Mesenchymal stem cell (in vitro differentiated cells and primary cell): ENCODE results near the gene CCDC137.

Experiments
- DNase-seq: peaks from one replicate; pipeline ENCODE4 v3.0.0-alpha.2; 2013
- H2AFZ ChIP-seq: one replicate; pipeline ENCODE4 v1.6.1; 2013; ENCODE audit warnings: low read depth, mild to moderate bottlenecking, control low read depth, inconsistent platforms, low read length, moderate library complexity
- H2AK5ac ChIP-seq: 2 replicates; pipeline ENCODE4 v1.6.1; 2013; ENCODE audit warnings: low read length, moderate library complexity, mild to moderate bottlenecking, inconsistent platforms; ENCODE audit not compliant: severe bottlenecking
- H2BK120ac ChIP-seq: one replicate; pipeline ENCODE4 v1.6.1; 2013; ENCODE audit warnings: low read depth, mild to moderate bottlenecking, inconsistent platforms, low read length, moderate library complexity
- H2BK12ac ChIP-seq, 2 experiments: one replicate each; pipeline ENCODE4 v1.6.1; 2013; ENCODE audit warnings: inconsistent platforms in 2 of 2, low read length in 2 of 2, mild to moderate bottlenecking in 2 of 2, moderate library complexity in 2 of 2, control low read depth in 1 of 2
- H2BK15ac ChIP-seq: one replicate; pipeline ENCODE4 v1.6.1; 2013; ENCODE audit warnings: mild to moderate bottlenecking, low read depth, inconsistent platforms; ENCODE audit not compliant: poor library complexity, severe bottlenecking
- H2BK5ac ChIP-seq: 2 replicates; pipeline ENCODE4 v1.6.1; 2013; ENCODE audit warnings: low read depth, mild to moderate bottlenecking, low read length, control low read depth, inconsistent platforms; ENCODE audit not compliant: poor library complexity, severe bottlenecking
- H3K14ac ChIP-seq, 2 experiments: one replicate each; pipeline ENCODE4 v1.6.1; 2013; ENCODE audit warnings: inconsistent platforms in 2 of 2, low read length in 2 of 2, control low read depth in 1 of 2, mild to moderate bottlenecking in 1 of 2, moderate library complexity in 1 of 2
- H3K18ac ChIP-seq, 2 experiments: one replicate each; pipeline ENCODE4 v1.6.1; 2013; ENCODE audit warnings: inconsistent platforms in 2 of 2, low read length in 2 of 2, control low read depth in 1 of 2, low read depth in 1 of 2, mild to moderate bottlenecking in 1 of 2
- H3K23ac ChIP-seq, 2 experiments: one replicate each; pipeline ENCODE4 v1.6.1; 2013; ENCODE audit warnings: inconsistent platforms in 2 of 2, low read length in 2 of 2, mild to moderate bottlenecking in 2 of 2, moderate library complexity in 2 of 2, control low read depth in 1 of 2
- H3K27ac ChIP-seq: 2 replicates; pipeline ENCODE4 v1.5.1; 2013; ENCODE audit warnings: mild to moderate bottlenecking, moderate library complexity, low read length, control low read depth, inconsistent platforms; ENCODE audit not compliant: poor library complexity, severe bottlenecking
- H3K27me3 ChIP-seq, 2 experiments: 2 replicates each; pipeline versions ENCODE4 v1.6.1 to v1.7.0; 2013; ENCODE audit warnings: low read length in 2 of 2, mild to moderate bottlenecking in 2 of 2, moderate library complexity in 2 of 2, control low read depth in 1 of 2, inconsistent platforms in 1 of 2; ENCODE audit not compliant: control insufficient read depth in 1 of 2, insufficient read depth in 1 of 2
- H3K36me3 ChIP-seq, 2 experiments: 2 replicates each; pipeline versions ENCODE4 v1.6.1 to v1.7.0; 2013; ENCODE audit warnings: low read length in 2 of 2, control low read depth in 1 of 2, inconsistent platforms in 1 of 2, low read depth in 1 of 2, mild to moderate bottlenecking in 1 of 2; ENCODE audit not compliant: insufficient read depth in 2 of 2, control insufficient read depth in 1 of 2
- H3K4ac ChIP-seq, 2 experiments: one replicate each; pipeline ENCODE4 v1.6.1; 2013; ENCODE audit warnings: inconsistent platforms in 2 of 2, low read length in 2 of 2, mild to moderate bottlenecking in 2 of 2, moderate library complexity in 2 of 2, control low read depth in 1 of 2, low read depth in 1 of 2
- H3K4me1 ChIP-seq: 2 replicates; pipeline ENCODE4 v1.6.1; 2013; ENCODE audit warnings: low read depth, low read length, control low read depth; ENCODE audit not compliant: control insufficient read depth, insufficient read depth
- H3K4me2 ChIP-seq: 2 replicates; pipeline ENCODE4 v1.6.1; 2013; ENCODE audit warnings: low read length, mild to moderate bottlenecking, inconsistent platforms; ENCODE audit not compliant: poor library complexity, severe bottlenecking
- H3K4me3 ChIP-seq, 2 experiments: 2 replicates each; pipeline versions ENCODE4 v1.5.1 to v1.7.0; 2013; ENCODE audit warnings: low read length in 2 of 2, mild to moderate bottlenecking in 2 of 2, control low read depth in 1 of 2, low read depth in 1 of 2; ENCODE audit not compliant: insufficient read depth in 1 of 2
- H3K79me1 ChIP-seq: replicated peaks from 2 replicates; pipeline ENCODE4 v1.6.1; 2013; ENCODE audit warnings: mild to moderate bottlenecking, control low read depth, low read length, inconsistent platforms; ENCODE audit not compliant: poor library complexity, severe bottlenecking
- H3K9ac ChIP-seq: 2 replicates; pipeline ENCODE4 v1.7.0; 2013; ENCODE audit warnings: mild to moderate bottlenecking, low read length, moderate library complexity
- H3K9me3 ChIP-seq: 2 replicates; pipeline ENCODE4 v1.7.0; 2013; ENCODE audit warnings: mild to moderate bottlenecking, low read length; ENCODE audit not compliant: control insufficient read depth
- H4K8ac ChIP-seq: one replicate; pipeline ENCODE4 v1.6.1; 2013; ENCODE audit warnings: inconsistent platforms, mild to moderate bottlenecking, low read length, moderate library complexity
- H4K91ac ChIP-seq: one replicate; pipeline ENCODE4 v1.6.1; 2013; ENCODE audit warnings: mild to moderate bottlenecking, low read length, inconsistent platforms
- WGBS: methylation state at CpG from one replicate; pipeline ENCODE4 v1.1.7; 2013; ENCODE audit warnings: mixed read lengths; 5-methylcytosine and 5-hydroxymethylcytosine counted together

CCDC137 gene

DNA sequence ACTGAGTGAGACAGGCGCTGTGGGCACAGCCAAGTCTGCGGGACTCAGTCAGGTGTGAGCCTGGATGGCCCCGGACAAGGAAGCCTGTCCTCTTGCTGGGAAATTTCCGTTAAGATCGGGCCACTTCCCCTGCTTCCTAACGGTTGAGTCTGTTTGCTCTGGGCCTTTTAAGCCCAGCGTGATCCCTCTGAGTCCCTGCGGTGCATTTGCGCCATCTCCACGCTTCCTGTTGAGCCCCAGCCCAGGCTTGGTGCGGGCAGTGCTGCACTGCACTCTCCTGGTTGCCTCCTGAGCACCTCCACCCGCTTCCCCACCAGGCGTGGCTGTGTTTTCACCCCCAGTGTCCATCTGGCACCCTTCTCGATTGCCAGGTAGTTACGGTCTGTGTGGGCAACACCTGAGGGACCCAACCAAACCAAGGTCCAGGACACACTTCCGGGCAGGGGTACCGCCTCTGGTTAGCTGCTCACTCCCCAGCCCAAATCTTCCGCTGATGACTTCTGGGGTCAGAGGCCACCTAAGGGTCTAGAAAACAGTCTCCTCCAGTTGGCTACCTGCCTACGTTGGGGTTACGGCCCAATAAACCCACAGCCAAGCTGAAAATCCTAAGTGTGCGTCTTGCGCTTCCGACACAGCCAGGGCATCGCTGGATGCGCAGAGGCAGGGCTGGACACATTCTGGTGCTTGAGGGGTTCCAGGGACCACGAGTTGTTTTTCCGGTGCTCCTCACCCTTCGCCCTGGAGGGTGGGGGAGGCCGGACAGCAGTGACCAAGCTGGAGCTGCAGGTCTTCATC, 44.2 kb downstream of the CCDC137 start:
- Histone ChIP-seq H3K36me3 (peaks cover 28 to 45% of the 10 kb centered on the region in 2 experiments), H3K18ac (peak overlapping the region; percentile 10 to 13), H3K79me1 (peaks cover 28% of the 10 kb centered on the region), H3K9me3 (no peaks in the 10 kb centered on the region), H3K4ac (peak overlapping the region in 1 of 2 experiments; percentile 5), H2BK15ac (no peak overlapping the region), H3K14ac (peak overlapping the region in 1 of 2 experiments; percentile 76), H2BK5ac (no peak overlapping the region), H3K27me3 (no peaks in the 10 kb centered on the region), H3K23ac (peak overlapping the region in 1 of 2 experiments; percentile 34), H2BK12ac (peak overlapping the region in 1 of 2 experiments; percentile 61), H3K4me3 (peak overlapping the region in 1 of 2 experiments; percentile 72), H4K91ac (no peak overlapping the region), H2AK5ac (peak overlapping the region; percentile 2), H3K27ac (peak overlapping the region; percentile 6), H3K9ac (peak overlapping the region; percentile 57), H4K8ac (no peak overlapping the region), H3K4me2 (peak overlapping the region; percentile 53), H3K4me1 (peaks cover 33% of the 10 kb centered on the region), H2AFZ (no peak overlapping the region), H2BK120ac (no peak overlapping the region)
- 22% methylated on average over 29 of the region's 29 CpGs for WGBS
- peak; percentile 36 for DNase-seq

DNA sequence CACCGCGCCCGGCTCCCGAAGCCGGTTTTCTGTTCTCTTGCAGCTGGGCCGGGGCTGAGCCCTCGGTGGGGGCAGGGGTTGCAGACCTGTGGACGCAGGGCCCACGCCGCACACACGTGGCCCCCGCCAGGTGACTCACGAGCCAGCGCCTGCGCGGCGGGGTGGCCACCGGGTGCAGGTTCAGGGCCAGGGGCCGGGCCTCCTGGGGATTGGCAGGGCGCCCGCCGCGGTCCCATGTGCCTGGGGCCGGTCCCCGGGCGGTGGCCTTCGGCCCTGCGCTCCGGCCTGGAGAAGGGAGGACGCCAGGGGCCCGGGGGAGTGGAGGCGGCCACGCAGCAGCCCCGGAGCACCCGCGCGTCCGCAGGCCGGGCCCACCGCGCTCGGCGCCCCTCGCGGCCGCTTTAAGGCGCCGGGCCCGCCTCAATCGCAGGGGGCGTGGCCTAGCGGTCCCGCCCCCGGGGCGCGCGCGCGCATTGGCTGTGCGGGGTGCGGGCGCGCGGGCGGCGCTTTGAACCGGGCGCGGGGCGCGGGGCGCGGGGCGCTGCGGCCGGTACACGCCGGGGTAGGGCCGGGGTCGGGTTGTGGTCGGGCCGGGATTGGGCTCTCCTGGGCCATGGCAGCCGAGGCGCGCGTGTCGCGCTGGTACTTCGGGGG, 45.4 kb downstream of the CCDC137 start, which contains the start of gene SLC25A10:
Gene SLC25A10 (plus strand): TSS at position 471 of the 654 bp plus-strand sequence. CDS start 143 bp downstream, at position 614.
- peak within 1 kb of the TSS in 1 of 2 experiments; percentile 64 for H3K14ac ChIP-seq
- peak within 1 kb of the TSS; percentile 20 for H2BK15ac ChIP-seq
- WGBS: 1% methylated on average over 41 of the region's 89 CpGs
- H2BK12ac ChIP-seq: peak within 1 kb of the TSS in 1 of 2 experiments; percentile 61
- peak within 1 kb of the TSS; percentile 57 for H2BK120ac ChIP-seq
- H3K23ac ChIP-seq: peak within 1 kb of the TSS in 1 of 2 experiments; percentile 54
- H3K18ac ChIP-seq: peak within 1 kb of the TSS in 1 of 2 experiments; percentile 72
- H2BK5ac ChIP-seq: no peak within 1 kb of the TSS
- H4K91ac ChIP-seq: no peak within 1 kb of the TSS
- peak within 1 kb of the TSS; percentile 77 to 80 for H3K4me3 ChIP-seq
- peak within 1 kb of the TSS; percentile 2 for H2AK5ac ChIP-seq
- peak within 1 kb of the TSS in 1 of 2 experiments; percentile 55 for H3K4ac ChIP-seq
- H3K79me1 ChIP-seq: peaks cover 24% of the 10 kb centered on the region
- peak within 1 kb of the TSS; percentile 88 for H3K4me2 ChIP-seq
- no peaks in the 10 kb centered on the region for H3K9me3 ChIP-seq
- peak; percentile 71 for DNase-seq
- peak within 1 kb of the TSS; percentile 76 for H3K9ac ChIP-seq
- peak within 1 kb of the TSS; percentile 97 for H2AFZ ChIP-seq
- H4K8ac ChIP-seq: peak within 1 kb of the TSS; percentile 29
- H3K36me3 ChIP-seq: peaks cover 15 to 45% of the 10 kb centered on the region in 2 experiments
- peak within 1 kb of the TSS; percentile 39 for H3K27ac ChIP-seq
- H3K4me1 ChIP-seq: peaks cover 33% of the 10 kb centered on the region
- no peaks in the 10 kb centered on the region for H3K27me3 ChIP-seq

DNA sequence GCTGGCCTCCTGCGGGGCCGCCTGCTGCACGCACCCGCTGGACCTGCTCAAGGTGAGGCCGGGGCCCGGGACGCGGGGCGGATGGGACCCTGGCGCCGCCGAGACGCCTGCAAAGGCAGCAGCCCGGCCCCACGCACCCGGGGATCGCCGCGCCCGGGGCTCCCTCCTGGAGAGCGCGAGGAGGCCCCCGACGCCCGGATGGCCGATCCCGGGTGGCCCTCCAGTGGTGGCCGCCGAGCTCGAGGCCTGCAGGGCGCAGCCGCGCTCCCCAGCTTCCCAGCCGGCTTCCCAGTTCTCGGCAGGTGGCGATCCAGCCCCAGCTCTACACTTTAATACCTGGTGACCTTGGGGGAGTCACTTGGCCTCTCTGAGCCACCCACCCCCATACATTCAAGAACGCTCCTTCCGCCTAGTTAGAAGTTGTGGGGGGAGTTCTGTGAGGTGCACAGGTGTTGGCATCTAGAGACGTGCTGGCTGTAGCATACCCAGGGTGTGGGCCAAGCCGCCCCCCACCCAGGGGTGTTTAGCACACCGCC, 46.0 kb downstream of the CCDC137 start:
- no peak overlapping the region for H2BK120ac ChIP-seq
- H3K27ac ChIP-seq: no peak overlapping the region
- no peak overlapping the region for H2BK5ac ChIP-seq
- H3K4ac ChIP-seq: no peak overlapping the region
- no peak overlapping the region for H2AK5ac ChIP-seq
- H3K4me1 ChIP-seq: peaks cover 32% of the 10 kb centered on the region
- H2BK15ac ChIP-seq: no peak overlapping the region
- H3K4me2 ChIP-seq: peak overlapping the region; percentile 88
- no peaks in the 10 kb centered on the region for H3K27me3 ChIP-seq
- no peaks in the 10 kb centered on the region for H3K9me3 ChIP-seq
- H3K4me3 ChIP-seq: peak overlapping the region; percentile 77 to 80
- no peak overlapping the region for H4K91ac ChIP-seq
- H3K23ac ChIP-seq: peak overlapping the region in 1 of 2 experiments; percentile 54
- peak overlapping the region; percentile 97 for H2AFZ ChIP-seq
- H3K9ac ChIP-seq: peak overlapping the region; percentile 76
- H3K18ac ChIP-seq: peak overlapping the region in 1 of 2 experiments; percentile 72
- peak; percentile 37 for DNase-seq
- peaks cover 18% of the 10 kb centered on the region for H3K79me1 ChIP-seq
- peaks cover 10 to 45% of the 10 kb centered on the region in 2 experiments for H3K36me3 ChIP-seq
- no peak overlapping the region for H2BK12ac ChIP-seq
- H4K8ac ChIP-seq: no peak overlapping the region
- H3K14ac ChIP-seq: peak overlapping the region in 1 of 2 experiments; percentile 64
- WGBS: 3% methylated on average over 34 of the region's 41 CpGs
